ENCODE results near the gene SLC8A2. TPM values are rescaled to one million over a fixed set of nuclear protein-coding genes. Genes with fewer than 3 reads are reported as not detected.

SLC8A2 gene
- total and polyA plus RNA-seq, 10 of the 15 experiments (the other 5 are each of a cell fraction or from before 2014, with no cell fraction given): not detected

DNA sequence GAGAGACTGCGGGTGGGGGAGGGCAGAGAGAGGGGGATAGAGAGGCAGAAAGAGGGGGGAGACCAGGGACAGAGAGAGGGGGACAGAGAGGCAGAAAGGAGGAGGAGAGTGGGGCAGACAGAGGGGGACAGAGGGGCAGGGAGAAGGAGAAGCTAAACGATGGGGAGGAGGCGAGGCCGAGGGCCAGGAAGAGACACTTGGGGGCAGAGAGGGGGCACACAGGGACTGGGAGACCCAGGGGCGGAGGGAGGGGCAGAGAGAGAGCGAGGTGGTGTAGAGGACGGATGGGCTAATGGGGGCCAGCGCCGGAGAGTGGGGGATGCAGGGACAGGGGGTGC, 53.0 kb downstream of the SLC8A2 start:
- Histone ChIP-seq H2AFZ (ENCODE audit: control insufficient read depth, low read depth, low read length) (no peak overlapping the region), H3K36me3 (ENCODE audit: control insufficient read depth in 2 of 2, insufficient read depth in 2 of 2, low read length in 1 of 2) (no peaks in the 10 kb centered on the region), H3K27ac (ENCODE audit: control insufficient read depth, insufficient read depth) (no peak overlapping the region), H4K20me1 (ENCODE audit: control insufficient read depth, insufficient read depth) (no peaks in the 10 kb centered on the region), H3K27me3 (replicated peaks in 1 of 2; ENCODE audit: control insufficient read depth in 2 of 2, insufficient read depth in 2 of 2, low read length in 1 of 2) (peaks cover 17 to 21% of the 10 kb centered on the region in 2 experiments), H3K9ac (ENCODE audit: control insufficient read depth, insufficient read depth, low read length) (no peak overlapping the region), H3K79me2 (ENCODE audit: control insufficient read depth, insufficient read depth, low read length) (no peaks in the 10 kb centered on the region), H3K4me2 (ENCODE audit: control insufficient read depth, insufficient read depth) (no peak overlapping the region), H3K4me3 (no peak overlapping the region), H3K4me1 (ENCODE audit: control insufficient read depth, insufficient read depth, low read length) (no peaks in the 10 kb centered on the region; the same call in 1 of the 2 replicates), H3K9me3 (replicated peaks; ENCODE audit: control insufficient read depth, insufficient read depth, low read length) (no peaks in the 10 kb centered on the region)
- SMC1A ChIA-PET (ENCODE audit: uncharacterized antibody, unreplicated experiment): no interaction called here
- no peak for ATAC-seq
- RAD21 ChIA-PET (ENCODE audit: unreplicated experiment): no interaction called here
- CTCF ChIA-PET: no interaction called here
- no peak for DNase-seq (ENCODE audit: low read depth, low spot score)
- BruUV-seq (replicated peaks): no TSS peak
- WGBS (ENCODE audit: insufficient coverage, insufficient replicate concordance, low lambda C conversion rate, missing lambda C conversion rate): 0% methylated on average over 3 of the region's 9 CpGs
- no peak for TF ChIP-seq MYC (IDR thresholded peaks at IDR 0.05; ENCODE audit: insufficient read depth, insufficient read length, insufficient replicate concordance, low read length, severe bottlenecking)
- TF ChIP-seq ZNF687 (IDR thresholded peaks at IDR 0.05): no peak
- TF ChIP-seq SMC3 (IDR thresholded peaks at IDR 0.05; ENCODE audit: borderline replicate concordance, low read length): no peak
- TF ChIP-seq, protein P1, sequence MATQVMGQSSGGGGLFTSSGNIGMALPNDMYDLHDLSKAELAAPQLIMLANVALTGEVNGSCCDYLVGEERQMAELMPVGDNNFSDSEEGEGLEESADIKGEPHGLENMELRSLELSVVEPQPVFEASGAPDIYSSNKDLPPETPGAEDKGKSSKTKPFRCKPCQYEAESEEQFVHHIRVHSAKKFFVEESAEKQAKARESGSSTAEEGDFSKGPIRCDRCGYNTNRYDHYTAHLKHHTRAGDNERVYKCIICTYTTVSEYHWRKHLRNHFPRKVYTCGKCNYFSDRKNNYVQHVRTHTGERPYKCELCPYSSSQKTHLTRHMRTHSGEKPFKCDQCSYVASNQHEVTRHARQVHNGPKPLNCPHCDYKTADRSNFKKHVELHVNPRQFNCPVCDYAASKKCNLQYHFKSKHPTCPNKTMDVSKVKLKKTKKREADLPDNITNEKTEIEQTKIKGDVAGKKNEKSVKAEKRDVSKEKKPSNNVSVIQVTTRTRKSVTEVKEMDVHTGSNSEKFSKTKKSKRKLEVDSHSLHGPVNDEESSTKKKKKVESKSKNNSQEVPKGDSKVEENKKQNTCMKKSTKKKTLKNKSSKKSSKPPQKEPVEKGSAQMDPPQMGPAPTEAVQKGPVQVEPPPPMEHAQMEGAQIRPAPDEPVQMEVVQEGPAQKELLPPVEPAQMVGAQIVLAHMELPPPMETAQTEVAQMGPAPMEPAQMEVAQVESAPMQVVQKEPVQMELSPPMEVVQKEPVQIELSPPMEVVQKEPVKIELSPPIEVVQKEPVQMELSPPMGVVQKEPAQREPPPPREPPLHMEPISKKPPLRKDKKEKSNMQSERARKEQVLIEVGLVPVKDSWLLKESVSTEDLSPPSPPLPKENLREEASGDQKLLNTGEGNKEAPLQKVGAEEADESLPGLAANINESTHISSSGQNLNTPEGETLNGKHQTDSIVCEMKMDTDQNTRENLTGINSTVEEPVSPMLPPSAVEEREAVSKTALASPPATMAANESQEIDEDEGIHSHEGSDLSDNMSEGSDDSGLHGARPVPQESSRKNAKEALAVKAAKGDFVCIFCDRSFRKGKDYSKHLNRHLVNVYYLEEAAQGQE (IDR thresholded peaks at IDR 0.05; ENCODE audit: low read depth, low read length): no peak
- no peak for TF ChIP-seq FOS (IDR thresholded peaks at IDR 0.05; ENCODE audit: borderline replicate concordance, extremely low read depth, insufficient read length)
- TF ChIP-seq ZNF217 (IDR thresholded peaks at IDR 0.05): no peak
- TF ChIP-seq PML (IDR thresholded peaks at IDR 0.05; ENCODE audit: low read length): no peak
- TF ChIP-seq HCFC1 (IDR thresholded peaks at IDR 0.05; ENCODE audit: low read length): no peak
- no peak for TF ChIP-seq ESRRA (IDR thresholded peaks at IDR 0.05; ENCODE audit: low read length)
- TF ChIP-seq JUND (IDR thresholded peaks at IDR 0.05; ENCODE audit: low read depth, low read length): no peak
- TF ChIP-seq, protein P2, sequence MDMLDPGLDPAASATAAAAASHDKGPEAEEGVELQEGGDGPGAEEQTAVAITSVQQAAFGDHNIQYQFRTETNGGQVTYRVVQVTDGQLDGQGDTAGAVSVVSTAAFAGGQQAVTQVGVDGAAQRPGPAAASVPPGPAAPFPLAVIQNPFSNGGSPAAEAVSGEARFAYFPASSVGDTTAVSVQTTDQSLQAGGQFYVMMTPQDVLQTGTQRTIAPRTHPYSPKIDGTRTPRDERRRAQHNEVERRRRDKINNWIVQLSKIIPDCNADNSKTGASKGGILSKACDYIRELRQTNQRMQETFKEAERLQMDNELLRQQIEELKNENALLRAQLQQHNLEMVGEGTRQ (IDR thresholded peaks at IDR 0.05; ENCODE audit: borderline replicate concordance, low read depth, low read length): no peak
- TF ChIP-seq HDGF (IDR thresholded peaks at IDR 0.05): no peak
- TF ChIP-seq SUPT20H (IDR thresholded peaks at IDR 0.05; ENCODE audit: borderline replicate concordance, control insufficient read depth, low read depth, low read length): no peak
- in situ Hi-C loops (cut with MboI) (no loop called here), intact Hi-C loops (cut with micrococcal nuclease; ENCODE audit: unreplicated experiment) (no loop called here)
- POLR2A ChIA-PET: no interaction called here
- FAIRE-seq: no peak
